Stimulated activated CD4-positive, alpha-beta T cell treated with anti-CD3 and anti-CD28 coated beads, Interleukin-2, amount 100 ng/mL, for 24 hours (primary cell): ENCODE measurements around the gene PDE10A.
"Not testable (repeated sequence)": the region's sequence is repeated elsewhere in the genome, so short reads cannot be mapped to it uniquely, and the experiment has no call there.

Experiments
- DNase-seq, 2 donors: peaks; one replicate each; pipeline ENCODE4 v3.0.0-alpha.2; 2020

Gene PDE10A

DNA sequence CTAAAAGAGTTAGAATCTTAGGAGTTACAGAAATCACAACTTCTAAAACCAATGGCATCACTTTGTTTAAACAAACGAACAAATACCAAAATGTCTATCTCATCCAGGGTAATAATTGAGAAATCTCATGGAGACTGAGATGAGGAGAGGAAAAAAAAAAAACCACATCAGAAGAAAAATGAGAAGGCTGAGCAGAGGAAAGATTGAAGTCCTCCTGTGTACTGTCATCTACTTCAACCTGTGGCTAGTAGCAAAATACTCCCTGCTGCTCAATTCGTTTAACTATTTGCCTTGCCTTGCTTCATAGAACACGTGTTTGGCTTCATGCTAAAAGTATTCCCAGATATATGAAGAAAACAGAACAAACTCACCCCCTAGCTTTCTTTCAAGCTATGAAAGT, 143.7 kb downstream of the PDE10A start:
- no peak for DNase-seq

DNA sequence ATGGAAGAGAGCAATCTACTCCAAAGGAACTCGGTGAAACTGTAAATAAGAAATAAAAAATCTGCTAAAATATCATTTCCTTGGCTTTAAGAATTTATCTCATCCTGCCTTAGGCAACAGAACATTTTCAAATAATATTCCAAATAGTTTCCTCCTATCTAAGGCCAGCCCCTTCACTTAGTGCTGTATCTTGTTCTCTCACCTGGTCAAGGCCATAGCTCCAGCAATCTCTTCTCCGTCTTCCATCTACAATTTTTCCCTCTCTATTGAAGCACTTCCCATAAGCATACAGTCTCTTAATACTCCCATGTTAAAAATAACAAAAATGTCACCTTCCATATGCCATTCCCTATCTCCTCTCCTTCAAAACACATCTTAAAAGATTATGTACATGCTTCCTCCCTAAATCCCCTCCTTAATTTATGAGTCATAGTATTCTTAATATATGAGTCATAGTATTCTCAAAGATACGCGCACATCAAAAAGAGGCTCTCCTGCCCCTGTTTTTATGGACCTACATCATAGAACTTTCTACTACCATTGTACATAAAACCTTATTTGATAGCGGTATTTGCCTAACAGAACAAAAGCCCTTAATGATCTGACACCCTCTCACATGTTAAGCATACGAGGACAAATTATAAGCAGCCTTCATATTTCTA, 146.9 kb downstream of the PDE10A start:
- DNase-seq = no peak

- no peak for DNase-seq
Measured at GRCh38 chr6:165514621-165515020, 148.4 kb downstream of the PDE10A start.

DNA sequence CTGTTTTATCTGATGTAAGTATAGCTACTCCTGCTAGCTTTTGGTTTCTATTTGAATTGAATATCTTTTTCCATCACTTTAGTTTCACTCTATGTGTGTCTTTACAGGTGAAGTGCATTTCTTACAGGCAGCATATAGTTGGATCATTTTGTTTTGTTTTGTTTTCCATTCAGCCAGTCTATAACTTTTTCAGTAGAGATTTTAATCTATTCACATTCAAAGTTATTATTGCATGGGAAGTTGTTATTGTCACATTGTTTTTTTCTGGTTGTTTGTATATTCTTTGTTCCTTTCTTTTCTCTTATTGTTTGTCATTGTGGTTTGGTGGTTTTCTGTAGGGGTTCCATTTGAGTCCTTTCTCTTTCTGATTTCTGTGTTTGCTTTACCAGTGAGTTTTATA, 151.2 kb downstream of the PDE10A start:
- DNase-seq = no peak

DNA sequence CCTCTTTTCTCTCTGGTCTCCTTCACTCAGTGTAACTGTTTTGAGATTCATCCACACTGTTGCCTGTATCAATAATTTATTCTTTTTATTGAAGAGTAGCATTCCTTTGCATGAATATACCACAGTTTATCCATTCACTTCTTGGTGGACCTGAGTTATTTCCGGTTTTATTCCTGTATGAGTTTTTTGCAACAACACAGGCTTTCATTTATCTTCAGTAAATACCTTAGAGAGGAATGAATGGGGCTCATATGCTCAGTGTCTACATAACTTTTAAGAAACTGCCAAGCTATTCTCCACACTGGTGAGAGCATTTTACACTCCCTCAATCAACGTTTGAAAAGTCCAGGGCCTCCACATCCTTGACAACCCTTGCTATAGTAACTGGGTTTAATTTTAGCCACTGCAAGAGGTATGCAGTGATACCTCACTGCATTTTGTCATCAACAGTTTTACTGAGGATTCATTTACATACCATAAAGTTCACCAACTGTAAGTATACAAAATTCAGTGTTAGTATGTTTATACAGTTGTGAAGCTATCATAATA, 154.6 kb downstream of the PDE10A start:
- no peak for DNase-seq

- no peak for DNase-seq
Measured at GRCh38 chr6:165506657-165507056, 156.4 kb downstream of the PDE10A start.

DNA sequence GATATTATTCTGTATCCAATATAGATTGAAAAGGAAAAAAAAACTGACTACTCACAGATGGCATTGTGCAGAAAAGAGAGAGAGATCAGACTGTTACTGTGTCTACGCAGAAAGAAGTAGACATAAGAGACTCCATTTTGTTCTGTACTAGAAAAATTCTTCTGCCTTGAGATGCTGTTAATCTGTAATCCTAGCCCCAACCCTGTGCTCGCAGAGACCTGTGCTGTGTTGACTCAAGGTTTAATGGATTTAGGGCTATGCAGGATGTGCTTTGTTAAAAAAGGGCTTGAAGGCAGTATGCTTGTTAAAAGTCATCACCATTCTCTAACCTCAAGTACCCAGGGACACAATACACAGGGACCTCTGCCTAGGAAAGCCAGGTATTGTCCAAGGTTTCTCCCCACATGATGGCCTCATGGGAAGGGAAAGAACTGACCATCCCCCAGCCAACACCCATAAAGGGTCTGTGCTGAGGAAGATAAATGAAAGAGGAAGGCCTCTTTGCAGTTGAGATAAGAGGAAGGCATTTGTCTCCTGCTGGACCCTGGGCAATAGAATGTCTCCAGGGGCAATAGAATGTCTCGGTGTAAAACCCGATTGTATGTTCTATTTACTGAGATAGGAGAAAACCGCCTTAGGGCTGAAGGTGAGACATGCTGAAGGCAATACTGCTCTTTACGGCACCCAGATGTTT, 162.7 kb downstream of the PDE10A start:
- DNase-seq = not testable (repeated sequence)

DNA sequence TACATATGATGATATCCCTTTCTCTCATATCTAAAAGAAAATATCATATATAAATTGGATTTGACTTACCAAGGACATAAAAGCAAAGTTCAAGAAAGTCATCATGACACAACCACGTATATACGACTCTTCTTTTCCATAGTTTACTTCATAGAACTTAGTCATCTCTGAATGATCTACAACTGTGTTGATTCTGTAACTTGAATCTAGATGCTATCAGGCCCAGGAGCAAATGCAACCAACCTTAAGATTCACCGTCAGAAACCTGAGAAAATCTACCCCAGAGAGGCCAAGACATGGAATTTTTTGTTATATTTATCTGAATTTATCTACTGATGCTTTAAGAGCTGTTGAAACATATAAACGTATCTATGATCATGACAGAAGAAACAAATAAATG, 165.6 kb downstream of the PDE10A start:
- DNase-seq = no peak

GRCh38 chr6:165488624-165489295, 174.3 kb downstream of the PDE10A start:
- DNase-seq = no peak

DNA sequence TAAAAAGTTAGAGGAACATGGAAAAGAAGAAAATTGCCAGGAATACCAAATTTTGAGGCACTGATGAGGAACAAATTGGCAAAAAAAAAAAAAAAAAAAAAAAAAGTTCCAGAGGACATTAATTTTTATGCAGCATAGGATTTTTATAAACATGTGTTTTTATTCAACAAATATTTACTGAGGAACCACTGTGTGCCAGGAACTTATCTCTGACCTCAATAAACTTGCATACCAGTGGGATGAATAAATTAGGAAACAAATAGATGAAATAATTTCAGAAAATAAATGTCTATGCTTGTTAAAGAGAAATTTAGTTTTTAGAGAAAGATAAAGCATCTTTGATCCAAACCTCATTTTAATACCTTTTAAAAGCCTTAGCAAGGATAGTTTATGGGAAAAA, 175.1 kb downstream of the PDE10A start:
- no peak for DNase-seq

GRCh38 chr6:165487347-165487746, 175.7 kb downstream of the PDE10A start:
- DNase-seq = no peak

- DNase-seq = no peak
Measured at GRCh38 chr6:165486183-165487137, 176.6 kb downstream of the PDE10A start.

DNA sequence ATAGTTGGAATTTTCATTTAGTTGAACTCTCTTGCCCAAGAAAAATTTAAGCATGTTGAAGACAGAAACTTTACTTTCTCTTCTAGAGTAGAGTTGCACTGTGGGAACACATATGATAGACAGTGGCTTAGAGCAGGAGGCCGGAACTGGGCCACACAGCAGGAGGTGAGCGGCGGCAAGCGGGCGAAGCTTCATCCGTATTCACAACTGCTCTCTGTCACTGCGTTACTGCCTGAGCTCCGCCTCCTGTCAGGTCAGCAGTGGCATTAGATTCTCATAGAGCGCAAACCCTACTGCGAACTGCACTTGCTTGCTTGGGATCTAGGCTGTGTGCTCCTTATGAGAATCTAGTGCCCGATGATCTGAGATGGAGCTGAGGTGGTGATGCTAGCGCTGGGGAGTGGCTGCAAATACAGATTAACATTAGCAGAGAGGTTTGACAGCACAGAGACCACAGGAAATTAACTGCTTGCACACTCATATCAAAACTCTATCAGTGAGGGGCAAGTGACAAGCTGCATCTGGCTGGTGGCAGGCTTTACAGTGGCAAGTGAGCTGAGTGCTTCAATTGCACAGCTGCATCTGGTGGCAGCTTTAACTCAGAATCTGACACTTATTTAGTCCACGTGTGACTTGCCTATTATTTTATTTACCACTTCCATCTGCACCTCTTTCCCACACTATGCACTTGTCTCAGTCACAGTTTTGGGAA, 178.7 kb downstream of the PDE10A start:
- DNase-seq = no peak

- DNase-seq = no peak
Measured at GRCh38 chr6:165481921-165482320, 181.1 kb downstream of the PDE10A start.

DNA sequence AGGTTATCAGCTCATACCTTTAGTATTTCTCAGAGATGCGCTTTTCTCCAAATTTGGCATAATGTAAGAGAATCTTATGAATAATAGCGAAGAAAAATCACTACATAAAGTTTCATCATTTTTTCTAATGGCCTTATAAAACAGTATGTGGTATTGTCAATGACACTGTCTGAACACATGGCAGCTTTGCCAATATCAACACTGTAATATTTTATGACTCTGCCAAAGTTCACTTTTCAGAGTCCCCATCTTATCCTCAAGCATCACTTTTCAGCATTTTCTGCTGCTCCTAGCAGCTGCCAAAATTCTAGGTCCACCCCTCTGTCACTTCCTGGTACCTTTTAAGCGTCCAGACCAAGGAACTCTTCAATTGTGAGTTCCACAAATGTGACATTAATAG, 182.1 kb downstream of the PDE10A start:
- DNase-seq = no peak

- no peak for DNase-seq
Measured at GRCh38 chr6:165478581-165478980, 184.5 kb downstream of the PDE10A start.

GRCh38 chr6:165469483-165469882, 193.6 kb downstream of the PDE10A start:
- DNase-seq = no peak

- no peak for DNase-seq
Measured at GRCh38 chr6:165468340-165469235, 194.5 kb downstream of the PDE10A start.

DNA sequence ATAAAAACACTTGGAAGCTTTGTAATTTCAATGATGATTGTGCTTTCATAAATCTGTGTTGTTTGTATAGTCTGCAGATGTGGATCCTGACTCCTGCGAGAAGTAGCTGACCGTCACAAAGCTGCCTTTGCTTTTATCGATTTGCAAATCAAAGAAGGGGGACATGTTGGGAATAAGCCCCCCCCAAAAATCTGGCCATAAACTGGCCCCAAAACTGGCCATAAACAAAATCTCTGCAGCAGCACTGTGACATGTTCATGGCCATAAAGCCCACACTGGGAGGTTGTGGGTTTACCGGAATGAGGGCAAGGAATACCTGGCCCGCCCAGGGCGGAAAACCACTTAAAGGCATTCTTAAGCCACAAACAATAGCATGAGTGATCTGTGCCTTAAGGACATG, 199.5 kb downstream of the PDE10A start:
- DNase-seq = not testable (repeated sequence)

GRCh38 chr6:165459605-165460301, 203.3 kb downstream of the PDE10A start:
- not testable (repeated sequence) for DNase-seq
